ENCODE measurements around the gene SNX22.

The SNX22 gene

GRCh38 chr15:64130159-64130558, 21.4 kb upstream of the SNX22 start:
- Histone ChIP-seq H4K8ac (ENCODE audit: low read depth, low read length) (no peak overlapping the region), H2BK5ac (ENCODE audit: low read length) (no peak overlapping the region), H2BK120ac (ENCODE audit: low read depth, low read length) (no peak overlapping the region), H3K23ac (ENCODE audit: low read length) (no peak overlapping the region), H2BK15ac (replicated peaks; ENCODE audit: low read depth) (no peak overlapping the region), H3K4me2 (ENCODE audit: low read length) (no peak overlapping the region), H3K56ac (ENCODE audit: low read length) (no peak overlapping the region), H3K36me3 (ENCODE audit: control insufficient read depth, insufficient read depth, low read length) (peaks cover 17% of the 10 kb centered on the region), H3K4me3 (ENCODE audit: low read length) (no peak overlapping the region), H3K9ac (ENCODE audit: low read length) (no peak overlapping the region), H3K18ac (ENCODE audit: low read length) (no peak overlapping the region), H3K79me1 (ENCODE audit: low read length) (no peaks in the 10 kb centered on the region), H3K4ac (ENCODE audit: low read depth, low read length) (no peak overlapping the region), H3K27me3 (ENCODE audit: insufficient read depth, low read length, poor library complexity) (no peaks in the 10 kb centered on the region), H2AK5ac (ENCODE audit: low read length) (no peak overlapping the region), H3K4me1 (ENCODE audit: control insufficient read depth, low read depth, low read length) (no peaks in the 10 kb centered on the region), H3K79me2 (ENCODE audit: control insufficient read depth, insufficient read depth, low read length) (no peaks in the 10 kb centered on the region), H4K5ac (ENCODE audit: low read length) (no peak overlapping the region), H3K27ac (ENCODE audit: low read depth, low read length) (no peak overlapping the region)
- WGBS (ENCODE audit: extremely low coverage, insufficient coverage, low lambda C conversion rate), result no CpG with 5 or more reads among the region's 3 CpGs
- DNase-seq, result no peak

GRCh38 chr15:64131547-64131946, 20.0 kb upstream of the SNX22 start:
- Histone ChIP-seq H3K4me3 (ENCODE audit: low read length) (no peak overlapping the region), H3K27ac (ENCODE audit: low read depth, low read length) (no peak overlapping the region), H3K79me2 (ENCODE audit: control insufficient read depth, insufficient read depth, low read length) (no peaks in the 10 kb centered on the region), H3K36me3 (ENCODE audit: control insufficient read depth, insufficient read depth, low read length) (peaks cover 20% of the 10 kb centered on the region), H2BK120ac (ENCODE audit: low read depth, low read length) (no peak overlapping the region), H2BK5ac (ENCODE audit: low read length) (no peak overlapping the region), H3K18ac (ENCODE audit: low read length) (no peak overlapping the region), H4K8ac (ENCODE audit: low read depth, low read length) (no peak overlapping the region), H2AK5ac (ENCODE audit: low read length) (no peak overlapping the region), H4K5ac (ENCODE audit: low read length) (no peak overlapping the region), H3K56ac (ENCODE audit: low read length) (no peak overlapping the region), H3K4me2 (ENCODE audit: low read length) (no peak overlapping the region), H2BK15ac (replicated peaks; ENCODE audit: low read depth) (no peak overlapping the region), H3K27me3 (ENCODE audit: insufficient read depth, low read length, poor library complexity) (no peaks in the 10 kb centered on the region), H3K4me1 (ENCODE audit: control insufficient read depth, low read depth, low read length) (no peaks in the 10 kb centered on the region), H3K79me1 (ENCODE audit: low read length) (no peaks in the 10 kb centered on the region), H3K4ac (ENCODE audit: low read depth, low read length) (no peak overlapping the region), H3K23ac (ENCODE audit: low read length) (no peak overlapping the region), H3K9ac (ENCODE audit: low read length) (no peak overlapping the region)
- WGBS (ENCODE audit: extremely low coverage, insufficient coverage, low lambda C conversion rate), result no CpG with 5 or more reads among the region's 7 CpGs
- no peak for DNase-seq

- no peak overlapping the region for H3K9ac ChIP-seq (ENCODE audit: low read length)
- no peak overlapping the region for H2AK5ac ChIP-seq (ENCODE audit: low read length)
- no peak overlapping the region for H3K4me3 ChIP-seq (ENCODE audit: low read length)
- no peak overlapping the region for H2BK120ac ChIP-seq (ENCODE audit: low read depth, low read length)
- H2BK15ac ChIP-seq (replicated peaks; ENCODE audit: low read depth), result no peak overlapping the region
- no peaks in the 10 kb centered on the region for H3K79me2 ChIP-seq (ENCODE audit: control insufficient read depth, insufficient read depth, low read length)
- no peak overlapping the region for H4K8ac ChIP-seq (ENCODE audit: low read depth, low read length)
- H3K27me3 ChIP-seq (ENCODE audit: insufficient read depth, low read length, poor library complexity), result no peaks in the 10 kb centered on the region
- H3K79me1 ChIP-seq (ENCODE audit: low read length), result no peaks in the 10 kb centered on the region
- no CpG with 5 or more reads among the region's 4 CpGs for WGBS (ENCODE audit: extremely low coverage, insufficient coverage, low lambda C conversion rate)
- no peaks in the 10 kb centered on the region for H3K4me1 ChIP-seq (ENCODE audit: control insufficient read depth, low read depth, low read length)
- no peak overlapping the region for H3K18ac ChIP-seq (ENCODE audit: low read length)
- H3K4ac ChIP-seq (ENCODE audit: low read depth, low read length), result no peak overlapping the region
- no peak overlapping the region for H3K23ac ChIP-seq (ENCODE audit: low read length)
- H3K36me3 ChIP-seq (ENCODE audit: control insufficient read depth, insufficient read depth, low read length), result peaks cover 26% of the 10 kb centered on the region
- no peak overlapping the region for H3K56ac ChIP-seq (ENCODE audit: low read length)
- H3K4me2 ChIP-seq (ENCODE audit: low read length), result no peak overlapping the region
- H4K5ac ChIP-seq (ENCODE audit: low read length), result no peak overlapping the region
- DNase-seq, result no peak
- H3K27ac ChIP-seq (ENCODE audit: low read depth, low read length), result no peak overlapping the region
- no peak overlapping the region for H2BK5ac ChIP-seq (ENCODE audit: low read length)
Measured at GRCh38 chr15:64132217-64132616, 19.3 kb upstream of the SNX22 start.

- DNase-seq, result no peak
- Histone ChIP-seq H3K4me1 (ENCODE audit: control insufficient read depth, low read depth, low read length) (no peaks in the 10 kb centered on the region), H4K8ac (ENCODE audit: low read depth, low read length) (no peak overlapping the region), H3K56ac (ENCODE audit: low read length) (no peak overlapping the region), H3K27ac (ENCODE audit: low read depth, low read length) (no peak overlapping the region), H2BK15ac (replicated peaks; ENCODE audit: low read depth) (no peak overlapping the region), H3K79me2 (ENCODE audit: control insufficient read depth, insufficient read depth, low read length) (no peaks in the 10 kb centered on the region), H3K4me3 (ENCODE audit: low read length) (no peak overlapping the region), H2BK120ac (ENCODE audit: low read depth, low read length) (no peak overlapping the region), H3K27me3 (ENCODE audit: insufficient read depth, low read length, poor library complexity) (no peaks in the 10 kb centered on the region), H3K9ac (ENCODE audit: low read length) (no peak overlapping the region), H3K4me2 (ENCODE audit: low read length) (no peak overlapping the region), H4K5ac (ENCODE audit: low read length) (no peak overlapping the region), H3K18ac (ENCODE audit: low read length) (no peak overlapping the region), H3K36me3 (ENCODE audit: control insufficient read depth, insufficient read depth, low read length) (peaks cover 22% of the 10 kb centered on the region), H3K79me1 (ENCODE audit: low read length) (no peaks in the 10 kb centered on the region), H3K23ac (ENCODE audit: low read length) (no peak overlapping the region), H2AK5ac (ENCODE audit: low read length) (no peak overlapping the region), H2BK5ac (ENCODE audit: low read length) (no peak overlapping the region), H3K4ac (ENCODE audit: low read depth, low read length) (no peak overlapping the region)
- WGBS (ENCODE audit: extremely low coverage, insufficient coverage, low lambda C conversion rate), result no CpG with 5 or more reads among the region's 10 CpGs
Measured at GRCh38 chr15:64133623-64134344, 17.7 kb upstream of the SNX22 start.

DNA sequence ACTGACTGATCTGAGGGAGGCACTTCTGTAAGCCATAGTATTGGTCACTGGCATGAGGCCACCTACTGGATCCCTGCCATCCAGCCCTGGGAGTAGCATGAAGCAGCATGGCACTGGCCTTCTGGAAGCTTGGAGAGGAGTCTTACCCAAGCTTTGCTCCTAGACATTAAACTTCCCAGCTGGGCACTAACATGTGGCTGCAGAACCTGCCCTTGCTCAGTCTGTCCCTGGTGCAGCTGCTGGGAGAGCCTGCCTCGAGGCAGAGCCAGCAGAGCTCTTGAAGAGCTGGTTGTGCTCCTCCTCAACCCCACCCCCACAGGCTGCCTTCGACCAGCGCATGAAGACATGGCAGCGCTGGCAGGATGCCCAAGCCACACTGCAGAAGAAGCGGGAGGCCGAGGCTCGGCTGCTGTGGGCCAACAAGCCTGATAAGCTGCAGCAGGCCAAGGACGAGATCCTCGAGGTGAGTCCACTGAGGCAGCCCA, 17.1 kb upstream of the SNX22 start:
- Histone ChIP-seq H3K4me1 (ENCODE audit: control insufficient read depth, low read depth, low read length) (no peaks in the 10 kb centered on the region), H3K18ac (ENCODE audit: low read length) (no peak overlapping the region), H3K9ac (ENCODE audit: low read length) (no peak overlapping the region), H3K4me2 (ENCODE audit: low read length) (no peak overlapping the region), H3K27ac (ENCODE audit: low read depth, low read length) (no peak overlapping the region), H3K4ac (ENCODE audit: low read depth, low read length) (no peak overlapping the region), H2AK5ac (ENCODE audit: low read length) (no peak overlapping the region), H3K56ac (ENCODE audit: low read length) (no peak overlapping the region), H4K8ac (ENCODE audit: low read depth, low read length) (no peak overlapping the region), H2BK15ac (replicated peaks; ENCODE audit: low read depth) (no peak overlapping the region), H3K27me3 (ENCODE audit: insufficient read depth, low read length, poor library complexity) (no peaks in the 10 kb centered on the region), H2BK120ac (ENCODE audit: low read depth, low read length) (no peak overlapping the region), H3K23ac (ENCODE audit: low read length) (no peak overlapping the region), H3K4me3 (ENCODE audit: low read length) (no peak overlapping the region), H2BK5ac (ENCODE audit: low read length) (no peak overlapping the region), H3K79me2 (ENCODE audit: control insufficient read depth, insufficient read depth, low read length) (no peaks in the 10 kb centered on the region), H3K79me1 (ENCODE audit: low read length) (no peaks in the 10 kb centered on the region), H4K5ac (ENCODE audit: low read length) (no peak overlapping the region), H3K36me3 (ENCODE audit: control insufficient read depth, insufficient read depth, low read length) (peaks cover 22% of the 10 kb centered on the region)
- DNase-seq, result no peak
- WGBS (ENCODE audit: extremely low coverage, insufficient coverage, low lambda C conversion rate), result no CpG with 5 or more reads among the region's 9 CpGs

GRCh38 chr15:64136347-64136746, 15.2 kb upstream of the SNX22 start:
- H3K4me2 ChIP-seq (ENCODE audit: low read length), result no peak overlapping the region
- no peak overlapping the region for H3K56ac ChIP-seq (ENCODE audit: low read length)
- H3K9ac ChIP-seq (ENCODE audit: low read length), result no peak overlapping the region
- no peak overlapping the region for H3K4ac ChIP-seq (ENCODE audit: low read depth, low read length)
- H3K27me3 ChIP-seq (ENCODE audit: insufficient read depth, low read length, poor library complexity), result no peaks in the 10 kb centered on the region
- no CpG with 5 or more reads among the region's 7 CpGs for WGBS (ENCODE audit: extremely low coverage, insufficient coverage, low lambda C conversion rate)
- no peak overlapping the region for H2BK15ac ChIP-seq (replicated peaks; ENCODE audit: low read depth)
- no peak overlapping the region for H2BK5ac ChIP-seq (ENCODE audit: low read length)
- no peaks in the 10 kb centered on the region for H3K4me1 ChIP-seq (ENCODE audit: control insufficient read depth, low read depth, low read length)
- H3K79me2 ChIP-seq (ENCODE audit: control insufficient read depth, insufficient read depth, low read length), result no peaks in the 10 kb centered on the region
- DNase-seq, result no peak
- no peak overlapping the region for H3K18ac ChIP-seq (ENCODE audit: low read length)
- H3K36me3 ChIP-seq (ENCODE audit: control insufficient read depth, insufficient read depth, low read length), result peaks cover 15% of the 10 kb centered on the region
- H3K79me1 ChIP-seq (ENCODE audit: low read length), result no peaks in the 10 kb centered on the region
- no peak overlapping the region for H3K27ac ChIP-seq (ENCODE audit: low read depth, low read length)
- H3K23ac ChIP-seq (ENCODE audit: low read length), result no peak overlapping the region
- H4K8ac ChIP-seq (ENCODE audit: low read depth, low read length), result no peak overlapping the region
- H4K5ac ChIP-seq (ENCODE audit: low read length), result no peak overlapping the region
- no peak overlapping the region for H2BK120ac ChIP-seq (ENCODE audit: low read depth, low read length)
- H3K4me3 ChIP-seq (ENCODE audit: low read length), result no peak overlapping the region
- no peak overlapping the region for H2AK5ac ChIP-seq (ENCODE audit: low read length)

All from mesendoderm (in vitro differentiated cells).